RCC 7860 (cell line): ENCODE results near the gene ABCC6.
A peak's percentile ranks its signal among the peaks of the same experiment; 100 is the strongest.
"Not testable (repeated sequence)": the region's sequence is repeated elsewhere in the genome, so short reads cannot be mapped to it uniquely, and the experiment has no call there.

ENCODE experiments used
- DNase-seq: peaks from one replicate; pipeline ENCODE4 v3.0.0-alpha.2; 2015; ENCODE audit warnings: low spot score
- FAIRE-seq: peaks from 2 replicates; lab custom pipeline; 2012; peaks lifted over from hg19 to GRCh38; lab: Jason Lieb, UNC

ABCC6 gene

GRCh38 chr16:16163571-16163970 lies 59.7 kb downstream of the ABCC6 start:
- DNase-seq (no peak), FAIRE-seq (no peak)

GRCh38 chr16:16163109-16163508 lies 60.2 kb downstream of the ABCC6 start:
- DNase-seq (no peak), FAIRE-seq (no peak)

GRCh38 chr16:16162591-16162990 lies 60.7 kb downstream of the ABCC6 start:
- FAIRE-seq: no peak

GRCh38 chr16:16161840-16162239 lies 61.5 kb downstream of the ABCC6 start:
- not testable (repeated sequence) for FAIRE-seq, DNase-seq

More at GRCh38 chr16:16162591-16162990, 60.7 kb downstream of the ABCC6 start:
- no peak for DNase-seq

DNA sequence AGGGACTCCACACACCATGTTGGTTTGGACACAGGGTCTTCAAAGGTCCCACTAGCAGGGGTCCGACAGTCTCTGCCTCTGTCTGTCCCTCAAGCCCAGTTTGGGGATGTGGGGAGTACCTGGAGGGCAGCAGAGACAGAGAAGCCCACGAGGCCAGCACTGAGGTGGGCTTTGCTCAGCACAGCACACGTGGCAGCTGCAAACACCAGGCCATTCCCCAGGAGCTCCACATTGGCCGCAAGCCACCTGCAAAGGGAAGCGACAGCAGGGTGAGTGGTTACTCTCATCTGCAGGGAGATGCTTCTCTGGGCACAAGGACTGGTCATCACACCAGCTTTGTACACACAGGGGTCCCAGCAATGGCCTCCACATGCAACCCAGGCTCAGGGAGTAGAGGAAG lies 62.0 kb downstream of the ABCC6 start:
- FAIRE-seq: no peak
- no peak for DNase-seq

DNA sequence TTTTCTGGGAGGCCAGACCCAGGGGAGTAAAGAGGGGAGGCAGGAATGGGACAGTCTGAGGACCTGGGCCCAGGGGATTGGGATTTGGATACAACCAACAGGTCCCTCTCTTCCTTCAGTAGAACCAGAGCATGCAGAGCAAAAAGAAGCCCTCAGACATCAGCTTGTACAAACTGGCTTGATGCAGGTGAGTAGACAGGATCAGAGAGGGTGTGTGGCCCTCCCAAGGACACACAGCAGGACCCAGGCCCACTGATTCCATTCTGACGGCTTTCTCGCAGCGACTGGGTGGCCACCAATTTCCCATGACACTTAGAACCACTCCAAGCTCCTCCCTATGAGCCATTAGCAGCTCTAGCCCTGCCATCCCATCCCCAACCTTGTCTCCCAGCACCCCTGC lies 63.6 kb downstream of the ABCC6 start:
- no peak for DNase-seq
- FAIRE-seq: no peak

DNA sequence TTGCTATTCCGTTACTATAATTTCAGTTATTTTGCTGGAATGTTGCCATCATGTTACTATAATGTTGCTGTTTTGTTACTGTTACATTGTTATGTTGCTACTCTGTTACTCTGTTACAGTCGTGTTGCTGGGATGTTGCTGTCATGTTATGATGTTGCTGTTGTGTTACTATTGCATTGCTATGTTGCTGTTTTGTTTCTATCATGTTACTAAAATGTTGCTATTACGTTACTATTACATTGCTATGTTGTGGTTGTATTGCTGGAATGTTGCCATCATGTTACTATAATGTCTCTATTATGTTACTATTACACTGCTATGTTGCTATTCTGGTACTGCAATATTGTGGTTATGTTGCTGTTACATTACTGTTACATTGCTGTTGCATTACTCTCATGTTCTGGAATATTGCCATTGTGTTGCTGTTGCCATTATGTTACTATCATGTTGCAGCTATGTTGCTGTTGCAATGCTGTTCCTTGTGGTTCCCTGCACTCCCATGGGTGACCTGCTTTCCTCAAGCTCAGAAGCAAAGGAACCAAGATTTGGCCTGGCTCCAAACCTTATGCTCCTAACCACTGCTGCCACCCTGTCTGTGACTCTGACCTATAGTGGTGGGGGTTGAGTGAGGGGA lies 64.4 kb downstream of the ABCC6 start:
- DNase-seq: no peak
- FAIRE-seq: no peak

- no peak for FAIRE-seq
Observed at GRCh38 chr16:16158082-16158658, 65.1 kb downstream of the ABCC6 start.

GRCh38 chr16:16157166-16157565 lies 66.1 kb downstream of the ABCC6 start:
- FAIRE-seq: no peak
- no peak for DNase-seq

More at GRCh38 chr16:16158082-16158658, 65.1 kb downstream of the ABCC6 start:
- no peak for DNase-seq

DNA sequence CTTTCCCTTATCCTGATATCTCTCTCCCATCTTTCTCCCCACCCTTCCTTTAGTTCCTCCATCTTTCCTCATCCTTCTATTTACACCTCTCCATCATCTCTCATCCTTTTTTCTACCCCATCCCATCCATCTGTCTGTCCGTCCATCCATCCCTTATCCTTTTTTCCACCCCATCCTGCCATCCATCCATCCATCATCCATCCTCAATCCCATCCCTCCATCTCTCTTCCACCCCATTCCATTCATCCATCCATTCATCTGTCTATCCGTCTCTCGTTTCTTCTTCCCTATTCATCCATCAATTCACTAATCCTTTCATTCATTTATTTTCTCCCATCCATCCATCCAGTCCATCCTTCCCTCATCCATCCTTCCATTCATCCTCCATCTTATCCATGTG lies 68.1 kb downstream of the ABCC6 start:
- DNase-seq (no peak), FAIRE-seq (no peak)

- FAIRE-seq (no peak), DNase-seq (no peak)
Observed at GRCh38 chr16:16154281-16154951, 68.9 kb downstream of the ABCC6 start.

DNA sequence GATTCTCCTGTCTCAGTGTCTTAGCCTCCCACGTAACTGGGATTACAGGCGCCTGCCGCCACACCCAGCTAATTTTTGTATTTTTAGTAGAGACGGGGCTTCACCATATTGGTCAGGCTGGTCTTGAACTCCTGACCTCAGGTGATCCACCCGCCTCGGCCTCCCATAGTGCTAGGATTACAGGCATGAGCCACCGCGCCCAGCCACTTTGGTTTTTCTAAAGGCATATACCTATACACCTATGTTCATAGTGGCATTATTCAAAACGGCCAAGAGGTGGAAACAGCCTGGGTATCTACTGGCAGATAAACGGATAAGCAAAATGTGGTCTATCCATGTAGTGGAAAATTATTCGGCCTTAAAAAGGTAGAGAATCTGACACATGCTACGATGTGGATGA lies 70.3 kb downstream of the ABCC6 start:
- DNase-seq, FAIRE-seq: not testable (repeated sequence)

DNA sequence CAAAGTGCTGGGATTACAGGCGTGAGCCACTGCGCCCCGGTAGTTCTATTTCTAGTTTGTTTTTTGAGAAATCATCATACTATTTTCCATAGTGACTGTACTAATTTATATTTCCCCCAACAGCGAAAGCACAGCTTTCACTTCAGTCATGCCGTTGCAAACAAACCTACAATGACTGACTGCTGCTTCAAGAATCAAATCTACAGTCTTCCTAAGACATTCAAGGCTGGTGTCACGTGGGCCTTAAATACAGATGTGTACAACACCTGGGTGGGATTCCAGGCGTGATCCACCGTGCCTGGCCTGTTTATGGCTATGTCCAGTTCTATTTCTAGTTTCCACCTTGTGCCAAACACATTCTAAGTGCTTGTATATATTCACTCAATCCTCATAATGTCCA lies 72.0 kb downstream of the ABCC6 start:
- FAIRE-seq: no peak
- no peak for DNase-seq

GRCh38 chr16:16150878-16151152 lies 72.5 kb downstream of the ABCC6 start:
- FAIRE-seq (no peak), DNase-seq (no peak)

DNA sequence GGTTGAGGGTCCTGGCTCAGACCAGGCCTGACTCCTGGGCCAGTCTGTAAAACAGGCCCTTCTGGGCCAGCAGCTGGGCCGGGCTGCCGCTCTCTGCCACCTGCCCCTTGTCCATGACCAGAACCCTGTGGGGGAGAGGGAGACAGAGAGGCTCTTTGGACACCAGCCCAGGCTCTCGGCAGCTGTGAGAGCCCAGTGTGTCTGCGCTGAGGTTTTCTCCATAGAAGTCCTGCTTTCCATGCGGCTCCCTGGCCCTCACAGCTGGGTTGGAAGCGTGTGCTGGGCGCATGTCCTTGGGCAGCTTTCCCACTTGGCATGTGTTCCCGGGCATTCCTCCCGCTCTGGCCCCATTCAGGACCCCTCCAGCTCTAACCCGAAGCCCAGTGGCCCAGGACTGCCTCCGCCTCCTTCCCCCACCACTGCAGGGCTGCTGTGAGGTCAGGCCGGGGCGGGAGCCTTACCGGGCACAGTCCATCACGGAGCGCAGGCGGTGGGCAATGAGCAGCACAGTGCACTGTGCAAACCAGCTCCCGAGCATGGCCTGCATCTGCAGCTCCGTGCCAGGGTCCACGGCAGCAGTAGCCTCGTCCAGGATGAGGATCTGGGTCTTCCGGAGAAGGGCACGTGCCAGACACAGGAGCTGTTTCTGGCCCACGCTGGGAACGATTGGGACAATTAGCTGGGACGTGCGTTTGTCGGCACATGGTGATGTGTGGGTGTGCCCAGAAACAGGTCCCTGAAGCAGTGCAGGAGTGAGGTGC lies 73.0 kb downstream of the ABCC6 start:
- DNase-seq (no peak), FAIRE-seq (no peak)

GRCh38 chr16:16149710-16150116 lies 73.6 kb downstream of the ABCC6 start:
- FAIRE-seq: no peak
- DNase-seq: no peak

- DNase-seq (peak; percentile 14), FAIRE-seq (no peak)
Observed at GRCh38 chr16:16148755-16149154, 74.5 kb downstream of the ABCC6 start.

GRCh38 chr16:16148000-16148599 lies 75.2 kb downstream of the ABCC6 start:
- DNase-seq: peak; percentile 28
- not testable (repeated sequence) for FAIRE-seq

- FAIRE-seq (no peak), DNase-seq (no peak)
Observed at GRCh38 chr16:16147316-16147999, 75.8 kb downstream of the ABCC6 start.

DNA sequence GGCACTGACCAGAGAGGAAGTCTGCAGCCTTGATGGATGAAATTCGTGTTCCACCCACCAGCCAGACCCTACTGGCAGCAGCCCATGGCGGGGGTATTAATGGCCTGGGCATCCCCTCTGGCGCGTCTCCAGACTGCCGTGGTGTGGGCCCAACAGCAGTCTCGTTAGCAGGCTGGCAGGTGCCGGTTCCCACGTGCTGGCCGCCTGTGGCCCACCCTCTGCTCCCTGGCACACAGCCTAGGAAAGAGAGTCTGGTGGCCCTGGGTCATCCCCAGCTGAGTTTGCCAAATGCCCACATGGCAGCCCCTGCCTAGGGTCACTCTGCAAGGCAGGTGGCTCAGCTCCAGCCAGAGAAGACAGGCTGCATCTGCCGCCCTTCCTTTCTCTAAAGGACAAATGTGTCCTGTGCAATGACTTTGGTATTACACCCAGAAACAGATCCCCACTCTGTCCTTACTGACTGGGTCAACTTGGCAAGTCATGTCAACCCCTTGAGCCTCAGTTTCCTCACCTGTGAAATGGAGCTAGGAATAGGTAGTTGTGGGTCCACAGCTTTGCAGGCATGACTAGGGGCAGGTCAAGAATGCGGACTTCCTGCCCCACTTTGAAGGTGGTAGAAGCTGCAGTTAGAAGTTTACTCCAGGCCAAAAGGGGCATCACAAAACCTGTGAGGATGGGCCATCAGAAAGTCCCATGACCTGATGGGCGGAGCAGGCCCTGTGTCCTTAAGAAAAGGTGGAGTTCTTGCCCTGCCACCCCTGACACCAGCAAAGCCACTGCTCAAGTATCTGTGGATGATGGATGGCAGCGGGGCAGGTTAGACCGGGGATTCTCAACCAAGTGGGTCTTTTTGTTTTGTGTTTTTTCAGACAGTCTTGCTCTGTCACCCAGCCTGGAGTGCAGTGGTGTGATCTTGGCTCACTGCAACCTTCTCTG lies 76.6 kb downstream of the ABCC6 start:
- FAIRE-seq (no peak), DNase-seq (no peak)
